ENCODE results near the gene C1GALT1. TPM values are rescaled to one million over a fixed set of nuclear protein-coding genes. Genes with fewer than 3 reads are reported as not detected.
A peak's percentile ranks its signal among the peaks of the same experiment; 100 is the strongest.

Gene C1GALT1
- total RNA-seq, 1 donor from 2014 or later = 33.9 TPM

DNA sequence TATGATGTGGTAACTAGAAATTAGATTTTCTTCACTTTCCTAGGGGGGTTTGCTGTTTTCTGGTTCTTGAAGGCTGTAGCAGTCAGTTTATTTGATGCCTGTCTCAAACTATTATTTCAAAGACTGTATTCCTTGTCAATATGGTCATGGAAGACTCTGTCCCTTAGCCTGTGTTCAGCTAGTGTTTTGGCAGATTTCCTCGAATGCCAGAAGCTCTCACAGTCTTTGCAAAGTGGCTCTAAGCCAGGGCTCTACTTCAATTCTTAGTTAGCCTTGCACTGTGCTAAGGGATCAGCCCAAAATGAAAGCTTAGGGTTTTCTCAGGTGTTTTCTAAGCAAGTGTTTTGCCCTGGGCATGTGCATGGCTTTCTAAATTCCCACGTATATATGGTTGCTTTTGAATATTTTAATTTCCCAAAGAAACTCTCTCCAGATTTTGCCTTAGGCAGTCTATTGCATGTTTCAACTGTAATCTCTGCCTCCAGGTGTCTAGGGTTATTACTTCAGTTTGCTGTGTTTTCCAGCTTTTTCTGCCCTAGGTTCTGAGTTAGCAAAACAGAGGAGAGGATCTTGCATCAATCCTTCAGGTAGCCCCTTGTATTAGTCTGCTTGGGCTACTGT is 7.2 kb upstream of the C1GALT1 start:
- Histone ChIP-seq H3K4me3 (no peak overlapping the region), H3K4me1 (peaks cover 3% of the 10 kb centered on the region), H3K27ac (no peak overlapping the region), H3K36me3 (no peaks in the 10 kb centered on the region), H3K27me3 (no peaks in the 10 kb centered on the region), H3K9me3 (no peaks in the 10 kb centered on the region)
- no peak for ATAC-seq
- TF ChIP-seq, protein P1, sequence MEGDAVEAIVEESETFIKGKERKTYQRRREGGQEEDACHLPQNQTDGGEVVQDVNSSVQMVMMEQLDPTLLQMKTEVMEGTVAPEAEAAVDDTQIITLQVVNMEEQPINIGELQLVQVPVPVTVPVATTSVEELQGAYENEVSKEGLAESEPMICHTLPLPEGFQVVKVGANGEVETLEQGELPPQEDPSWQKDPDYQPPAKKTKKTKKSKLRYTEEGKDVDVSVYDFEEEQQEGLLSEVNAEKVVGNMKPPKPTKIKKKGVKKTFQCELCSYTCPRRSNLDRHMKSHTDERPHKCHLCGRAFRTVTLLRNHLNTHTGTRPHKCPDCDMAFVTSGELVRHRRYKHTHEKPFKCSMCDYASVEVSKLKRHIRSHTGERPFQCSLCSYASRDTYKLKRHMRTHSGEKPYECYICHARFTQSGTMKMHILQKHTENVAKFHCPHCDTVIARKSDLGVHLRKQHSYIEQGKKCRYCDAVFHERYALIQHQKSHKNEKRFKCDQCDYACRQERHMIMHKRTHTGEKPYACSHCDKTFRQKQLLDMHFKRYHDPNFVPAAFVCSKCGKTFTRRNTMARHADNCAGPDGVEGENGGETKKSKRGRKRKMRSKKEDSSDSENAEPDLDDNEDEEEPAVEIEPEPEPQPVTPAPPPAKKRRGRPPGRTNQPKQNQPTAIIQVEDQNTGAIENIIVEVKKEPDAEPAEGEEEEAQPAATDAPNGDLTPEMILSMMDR (IDR thresholded peaks at IDR 0.05) = no peak
- intact Hi-C loops (cut with DNase I) = no loop called here
- no peak for DNase-seq

DNA sequence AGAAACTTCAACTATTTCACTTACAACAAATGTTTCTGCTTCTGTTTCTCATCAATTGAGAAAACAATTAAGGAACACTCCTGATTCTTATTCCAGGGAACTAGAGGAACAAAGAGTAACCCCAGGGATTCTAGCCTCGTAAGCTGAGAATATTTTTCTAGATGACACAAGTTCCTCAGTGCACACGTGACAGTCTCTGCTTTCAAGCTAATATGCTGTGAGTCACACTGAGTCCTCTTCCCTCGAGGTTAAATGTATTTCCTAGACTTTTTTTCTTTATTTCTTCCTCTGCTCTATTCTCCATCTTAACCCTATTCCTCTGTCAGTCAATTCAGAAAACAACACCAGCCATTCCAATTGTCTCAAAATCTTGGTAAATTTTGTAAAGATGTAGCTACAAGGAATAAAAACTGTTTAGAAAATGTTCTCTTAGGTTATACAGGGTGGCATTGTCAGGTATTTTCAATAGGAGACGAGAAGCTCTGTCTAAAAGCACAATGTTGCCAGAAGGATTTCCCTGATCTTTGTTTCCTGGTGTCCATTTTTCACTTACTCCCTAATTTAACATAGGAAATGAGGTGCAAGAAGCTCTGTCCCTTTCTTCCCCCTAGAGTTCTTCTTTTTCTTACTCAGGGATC is 5.8 kb upstream of the C1GALT1 start:
- no peaks in the 10 kb centered on the region for H3K9me3 ChIP-seq
- DNase-seq = no peak
- peaks cover 12% of the 10 kb centered on the region for H3K4me1 ChIP-seq
- H3K4me3 ChIP-seq = no peak overlapping the region
- no peaks in the 10 kb centered on the region for H3K36me3 ChIP-seq
- peak; percentile 79 for ATAC-seq
- H3K27me3 ChIP-seq = no peaks in the 10 kb centered on the region
- no peak overlapping the region for H3K27ac ChIP-seq
- intact Hi-C loops (cut with DNase I) = no loop called here
- TF ChIP-seq, protein P1 (IDR thresholded peaks at IDR 0.05) = no peak

DNA sequence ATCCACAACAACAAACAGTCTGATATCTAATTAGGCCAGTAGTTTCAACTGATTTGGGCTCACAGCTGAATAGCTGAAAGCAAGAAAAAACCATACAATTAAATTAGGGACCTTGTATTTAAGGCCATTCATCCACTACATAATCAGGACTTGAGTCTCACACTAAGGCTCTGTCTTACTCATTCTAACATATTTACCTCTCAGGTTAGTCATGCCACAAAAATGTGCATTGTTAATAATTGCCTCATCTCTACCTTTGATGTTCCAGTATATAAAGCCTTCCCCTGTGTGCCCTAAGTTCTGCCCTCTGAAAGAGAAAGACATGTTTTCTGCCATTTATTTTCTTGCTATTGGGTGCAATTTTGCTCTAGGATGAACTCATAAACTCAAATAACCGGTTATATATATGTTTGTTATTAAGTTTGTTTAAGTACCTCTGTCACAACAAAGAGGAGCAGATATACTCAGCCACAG is 5.3 kb upstream of the C1GALT1 start:
- DNase-seq (no peak), ATAC-seq (peak; percentile 50)
- intact Hi-C loops (cut with DNase I) = no loop called here
- peaks cover 13% of the 10 kb centered on the region for H3K4me1 ChIP-seq
- TF ChIP-seq, protein P1 (IDR thresholded peaks at IDR 0.05) = no peak
- no peaks in the 10 kb centered on the region for H3K36me3 ChIP-seq
- H3K27me3 ChIP-seq = no peaks in the 10 kb centered on the region
- no peak overlapping the region for H3K27ac ChIP-seq
- no peak overlapping the region for H3K4me3 ChIP-seq
- H3K9me3 ChIP-seq = no peaks in the 10 kb centered on the region

DNA sequence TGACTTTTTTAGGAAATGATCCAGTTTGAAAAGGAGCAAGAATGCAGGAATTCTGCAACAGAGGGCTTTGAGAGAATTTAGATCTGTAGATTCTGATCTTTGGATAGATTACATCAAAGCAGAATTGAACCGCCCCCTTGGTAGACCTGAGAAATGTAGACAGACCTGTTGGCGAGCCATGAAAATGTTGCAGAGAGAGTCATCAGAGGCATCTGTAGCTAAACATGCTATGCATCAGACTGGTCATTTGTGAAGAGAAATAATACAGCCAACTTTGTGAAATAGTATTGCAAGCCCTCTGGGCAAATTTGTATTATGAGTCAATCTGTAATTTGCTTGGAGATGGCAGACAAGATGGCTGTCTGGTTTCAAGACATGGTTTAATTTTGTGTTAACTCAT is 4.3 kb upstream of the C1GALT1 start:
- TF ChIP-seq, protein P1 (IDR thresholded peaks at IDR 0.05) = no peak
- no peak overlapping the region for H3K27ac ChIP-seq
- intact Hi-C loops (cut with DNase I) = no loop called here
- no peaks in the 10 kb centered on the region for H3K9me3 ChIP-seq
- no peak for ATAC-seq
- peaks cover 13% of the 10 kb centered on the region for H3K4me1 ChIP-seq
- DNase-seq = no peak
- no peak overlapping the region for H3K4me3 ChIP-seq
- H3K36me3 ChIP-seq = no peaks in the 10 kb centered on the region
- no peaks in the 10 kb centered on the region for H3K27me3 ChIP-seq

DNA sequence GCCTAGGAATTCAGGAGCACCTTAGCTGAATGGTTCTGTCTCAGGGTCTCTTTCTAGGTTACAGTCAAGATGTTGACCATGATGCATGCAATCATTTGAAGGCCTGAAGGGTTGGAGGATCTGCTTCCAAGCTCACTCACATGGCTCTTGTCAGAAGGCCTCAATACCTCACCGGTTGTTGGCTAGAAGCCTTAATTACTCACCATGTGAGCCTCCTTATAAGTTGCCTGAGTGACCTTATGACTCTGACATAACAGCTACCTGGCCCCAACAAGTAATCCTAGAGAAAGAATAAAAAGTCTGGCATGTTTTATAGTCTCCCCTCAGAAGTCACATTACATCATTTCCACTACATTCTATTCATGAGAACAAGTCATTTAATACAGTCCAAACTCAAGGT is 3.4 kb upstream of the C1GALT1 start:
- H3K36me3 ChIP-seq = no peaks in the 10 kb centered on the region
- no peaks in the 10 kb centered on the region for H3K27me3 ChIP-seq
- intact Hi-C loops (cut with DNase I) = no loop called here
- H3K9me3 ChIP-seq = no peaks in the 10 kb centered on the region
- no peak for DNase-seq
- no peak for ATAC-seq
- no peak overlapping the region for H3K27ac ChIP-seq
- peaks cover 13% of the 10 kb centered on the region for H3K4me1 ChIP-seq
- H3K4me3 ChIP-seq = no peak overlapping the region
- TF ChIP-seq, protein P1 (IDR thresholded peaks at IDR 0.05) = no peak
